GM19238 (cell line): Measurements from ENCODE around the gene PSAP.

Experiments used
- DNase-seq: peaks from one replicate; pipeline ENCODE4 v3.0.0; 2011; ENCODE audit warnings: low spot score; ENCODE audit not compliant: insufficient read length

Gene PSAP

GRCh38 chr10:71769279-71769823 lies 81.7 kb downstream of the PSAP start:
- DNase-seq: no peak

GRCh38 chr10:71767420-71768035 lies 83.5 kb downstream of the PSAP start:
- no peak for DNase-seq

DNA sequence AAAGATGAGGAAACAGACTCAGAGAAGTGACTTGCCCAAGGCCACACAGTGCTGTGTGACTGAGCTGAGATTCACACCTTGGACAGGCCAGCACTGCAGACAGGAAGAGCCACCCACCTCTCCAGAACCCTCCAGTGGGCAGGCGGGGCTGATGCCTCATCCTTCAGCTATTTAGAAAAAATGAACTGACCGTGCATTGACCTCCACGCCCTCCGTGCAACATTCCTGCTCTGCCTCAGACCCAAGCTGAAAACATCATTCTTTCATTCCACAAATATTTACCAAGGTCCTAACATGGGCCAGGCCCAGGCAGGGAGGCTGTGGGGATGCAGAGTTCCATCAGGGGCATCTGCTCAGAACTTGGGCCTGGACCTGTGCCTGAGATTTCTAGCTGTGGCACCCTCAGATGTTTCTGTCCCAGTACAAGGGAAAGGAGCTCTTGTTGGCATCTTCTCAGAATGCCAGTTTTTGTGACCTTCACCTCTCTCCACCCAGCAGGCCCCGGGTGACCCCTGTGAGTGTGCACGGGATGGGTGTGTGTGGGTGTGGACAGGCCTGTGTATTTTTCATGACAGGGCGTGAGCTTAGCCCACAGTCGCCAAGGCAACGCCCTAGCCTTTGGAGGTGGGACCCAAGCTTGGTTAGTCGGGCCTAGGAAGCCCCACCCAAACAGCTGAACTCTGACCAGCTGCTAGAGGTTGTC lies 84.2 kb downstream of the PSAP start:
- DNase-seq: no peak
